Right lobe of liver (tissue), 4 donors: ENCODE results near the gene RFX8.

Experiments used
- POLR2A ChIP-seq: fragments of 450-650 bp; IDR thresholded peaks from one replicate; pipeline ENCODE4 v1.6.1; 2017; ENCODE audit warnings: antibody characterized with exemption, mild to moderate bottlenecking
- TF ChIP-seq, protein P1 (sequence below), 4 donors: fragments of 200-600 bp in 3 of 4; fragments of 450-650 bp in 1 of 4; IDR thresholded peaks; one replicate each; pipeline versions ENCODE4 v1.5.1 to v1.8.0; 2016 to 2022; ENCODE audit warnings: antibody characterized with exemption in 4 of 4, mild to moderate bottlenecking in 2 of 4
- donor health status: DM: no; HTN: no; CAD: no.
- donor health status: DM: no; HTN: no; CAD: no.
- donor health status: DM: no; HTN: yes; CAD: no.

DNA sequence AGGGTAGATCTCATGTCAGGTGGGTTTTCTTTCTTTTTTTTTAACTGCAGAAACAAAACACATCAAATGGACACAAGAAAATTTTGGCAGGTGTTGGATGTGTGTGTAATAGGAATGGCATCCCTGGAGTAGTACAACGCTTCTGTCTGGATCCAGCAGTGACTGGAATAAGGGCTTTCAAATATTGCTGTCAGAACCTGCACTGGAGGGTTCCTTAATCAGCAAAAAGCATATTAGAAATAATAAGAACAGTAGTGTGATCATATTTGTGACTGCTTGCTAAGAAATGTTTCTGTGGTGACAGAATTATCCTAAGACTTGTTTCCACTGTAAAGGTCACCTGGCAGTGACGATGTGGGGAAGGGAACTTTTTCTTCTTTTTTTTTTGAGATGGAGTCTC, 118.4 kb downstream of the RFX8 start:
- TF ChIP-seq, protein P1, sequence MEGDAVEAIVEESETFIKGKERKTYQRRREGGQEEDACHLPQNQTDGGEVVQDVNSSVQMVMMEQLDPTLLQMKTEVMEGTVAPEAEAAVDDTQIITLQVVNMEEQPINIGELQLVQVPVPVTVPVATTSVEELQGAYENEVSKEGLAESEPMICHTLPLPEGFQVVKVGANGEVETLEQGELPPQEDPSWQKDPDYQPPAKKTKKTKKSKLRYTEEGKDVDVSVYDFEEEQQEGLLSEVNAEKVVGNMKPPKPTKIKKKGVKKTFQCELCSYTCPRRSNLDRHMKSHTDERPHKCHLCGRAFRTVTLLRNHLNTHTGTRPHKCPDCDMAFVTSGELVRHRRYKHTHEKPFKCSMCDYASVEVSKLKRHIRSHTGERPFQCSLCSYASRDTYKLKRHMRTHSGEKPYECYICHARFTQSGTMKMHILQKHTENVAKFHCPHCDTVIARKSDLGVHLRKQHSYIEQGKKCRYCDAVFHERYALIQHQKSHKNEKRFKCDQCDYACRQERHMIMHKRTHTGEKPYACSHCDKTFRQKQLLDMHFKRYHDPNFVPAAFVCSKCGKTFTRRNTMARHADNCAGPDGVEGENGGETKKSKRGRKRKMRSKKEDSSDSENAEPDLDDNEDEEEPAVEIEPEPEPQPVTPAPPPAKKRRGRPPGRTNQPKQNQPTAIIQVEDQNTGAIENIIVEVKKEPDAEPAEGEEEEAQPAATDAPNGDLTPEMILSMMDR (IDR thresholded peaks at IDR 0.05) = no peak
- no peak for TF ChIP-seq POLR2A
